Central memory CD4-positive, alpha-beta T cell (primary cell): ENCODE data around the gene ACOXL.
"Not testable (repeated sequence)": the region's sequence is repeated elsewhere in the genome, so short reads cannot be mapped to it uniquely, and the experiment has no call there.

Experiments used
- DNase-seq: peaks from one replicate; pipeline ENCODE4 v3.0.0; 2022

The ACOXL gene

GRCh38 chr2:111045236-111045635, 312.9 kb downstream of the ACOXL start:
- not testable (repeated sequence) for DNase-seq

GRCh38 chr2:111045771-111046444, 313.5 kb downstream of the ACOXL start:
- no peak for DNase-seq

- no peak for DNase-seq
These were observed 314.3 kb downstream of the ACOXL start for GRCh38 chr2:111046670-111047069.

GRCh38 chr2:111048856-111049768, 316.7 kb downstream of the ACOXL start:
- no peak for DNase-seq

- DNase-seq, result no peak
These were observed 317.6 kb downstream of the ACOXL start for GRCh38 chr2:111049792-111050640.

GRCh38 chr2:111050701-111051376, 318.5 kb downstream of the ACOXL start:
- DNase-seq, result no peak

GRCh38 chr2:111052621-111053020, 320.2 kb downstream of the ACOXL start:
- DNase-seq, result no peak

- DNase-seq, result no peak
These were observed 320.9 kb downstream of the ACOXL start for GRCh38 chr2:111053266-111053665.

- DNase-seq, result no peak
These were observed 321.6 kb downstream of the ACOXL start for GRCh38 chr2:111053825-111054515.

GRCh38 chr2:111054791-111055691, 322.7 kb downstream of the ACOXL start:
- DNase-seq, result no peak

- no peak for DNase-seq
These were observed 323.4 kb downstream of the ACOXL start for GRCh38 chr2:111055735-111056134.

- DNase-seq, result no peak
These were observed 324.7 kb downstream of the ACOXL start for GRCh38 chr2:111057045-111057444.

- no peak for DNase-seq
These were observed 325.3 kb downstream of the ACOXL start for GRCh38 chr2:111057721-111058120.

GRCh38 chr2:111058264-111058663, 325.9 kb downstream of the ACOXL start:
- DNase-seq, result no peak

- no peak for DNase-seq
These were observed 328.8 kb downstream of the ACOXL start for GRCh38 chr2:111061191-111061590.

- no peak for DNase-seq
These were observed 330.0 kb downstream of the ACOXL start for GRCh38 chr2:111062417-111062816.

- DNase-seq, result no peak
These were observed 333.8 kb downstream of the ACOXL start for GRCh38 chr2:111066062-111066593.

GRCh38 chr2:111068435-111069058, 336.2 kb downstream of the ACOXL start:
- DNase-seq, result no peak

- no peak for DNase-seq
These were observed 337.3 kb downstream of the ACOXL start for GRCh38 chr2:111069722-111070121.

GRCh38 chr2:111071600-111072171, 339.3 kb downstream of the ACOXL start:
- DNase-seq, result no peak
